ENCODE results near the gene HSPA8. TPM values are rescaled to one million over a fixed set of nuclear protein-coding genes. Genes with fewer than 3 reads are reported as not detected.

HSPA8 gene
- total RNA-seq, 1 experiment from 2014 or later, result 2,955 TPM

DNA sequence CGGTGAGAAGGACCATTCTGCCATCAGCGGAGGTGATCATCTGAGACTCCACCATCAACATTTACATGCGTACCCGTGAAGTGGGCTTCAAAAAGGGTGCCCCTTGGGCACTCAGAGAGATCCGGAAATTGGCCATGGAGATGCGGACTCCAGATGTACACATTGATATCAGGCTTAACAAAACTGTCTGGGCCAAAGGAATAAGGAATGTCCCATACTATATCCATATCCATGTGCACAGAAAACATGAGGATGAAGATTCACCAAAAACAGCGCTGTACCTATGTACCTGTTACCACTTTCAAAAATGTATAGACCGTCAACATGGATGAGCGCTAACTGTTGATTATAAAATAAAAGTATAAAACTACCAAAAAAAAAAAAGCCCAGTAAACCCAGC, 10.8 kb downstream of the HSPA8 start:
- DNase-seq (ENCODE audit: low read depth), result no peak

DNA sequence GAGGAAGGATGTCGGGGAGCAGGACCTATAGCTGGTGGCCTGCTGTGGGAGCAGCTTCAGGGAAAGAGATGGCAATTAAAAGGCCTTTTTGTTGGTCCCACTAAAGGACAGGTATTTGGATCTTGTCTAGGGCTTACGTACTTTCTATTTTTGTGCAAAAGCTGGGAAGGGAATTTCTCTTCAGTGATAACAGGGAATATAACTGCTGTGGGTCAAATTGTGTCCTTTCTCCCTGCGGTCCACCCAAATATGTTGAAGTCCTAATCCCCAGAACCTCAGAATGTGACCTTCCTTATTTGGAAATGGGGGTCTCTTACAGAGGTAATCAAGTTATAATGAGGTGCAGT, 14.0 kb downstream of the HSPA8 start:
- DNase-seq (ENCODE audit: low read depth), result no peak

DNA sequence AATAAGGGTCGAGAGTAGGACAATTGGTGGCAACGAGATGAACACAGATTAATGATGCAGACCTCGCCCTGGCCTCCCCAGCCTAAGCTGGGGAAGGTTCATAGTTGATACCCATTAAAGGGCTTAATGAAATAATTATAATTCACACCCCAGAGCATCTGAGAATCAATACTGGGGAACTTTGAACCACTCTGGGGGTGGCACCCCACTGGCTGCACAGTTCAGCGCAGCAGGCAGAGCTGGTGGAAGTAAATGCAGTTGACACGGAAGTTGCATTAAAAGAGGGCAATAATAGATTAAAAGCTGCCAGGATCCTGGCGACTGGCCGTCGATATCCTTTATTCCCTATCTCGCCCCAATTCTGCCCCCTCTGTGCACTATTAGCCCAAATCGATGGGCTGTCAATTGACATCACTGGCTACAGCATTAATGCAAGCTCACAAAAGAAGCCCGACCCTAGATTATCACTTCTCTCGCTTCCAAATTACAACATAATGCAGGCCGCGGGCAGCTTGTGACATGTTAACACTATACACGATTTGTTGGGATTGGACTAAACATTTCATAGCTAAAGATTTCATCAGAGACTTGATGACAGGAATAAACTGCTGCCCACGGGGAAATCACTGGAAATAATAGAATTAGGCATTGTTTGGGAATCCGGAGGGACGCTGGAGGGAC, 14.5 kb downstream of the HSPA8 start:
- no peak for DNase-seq (ENCODE audit: low read depth)

DNA sequence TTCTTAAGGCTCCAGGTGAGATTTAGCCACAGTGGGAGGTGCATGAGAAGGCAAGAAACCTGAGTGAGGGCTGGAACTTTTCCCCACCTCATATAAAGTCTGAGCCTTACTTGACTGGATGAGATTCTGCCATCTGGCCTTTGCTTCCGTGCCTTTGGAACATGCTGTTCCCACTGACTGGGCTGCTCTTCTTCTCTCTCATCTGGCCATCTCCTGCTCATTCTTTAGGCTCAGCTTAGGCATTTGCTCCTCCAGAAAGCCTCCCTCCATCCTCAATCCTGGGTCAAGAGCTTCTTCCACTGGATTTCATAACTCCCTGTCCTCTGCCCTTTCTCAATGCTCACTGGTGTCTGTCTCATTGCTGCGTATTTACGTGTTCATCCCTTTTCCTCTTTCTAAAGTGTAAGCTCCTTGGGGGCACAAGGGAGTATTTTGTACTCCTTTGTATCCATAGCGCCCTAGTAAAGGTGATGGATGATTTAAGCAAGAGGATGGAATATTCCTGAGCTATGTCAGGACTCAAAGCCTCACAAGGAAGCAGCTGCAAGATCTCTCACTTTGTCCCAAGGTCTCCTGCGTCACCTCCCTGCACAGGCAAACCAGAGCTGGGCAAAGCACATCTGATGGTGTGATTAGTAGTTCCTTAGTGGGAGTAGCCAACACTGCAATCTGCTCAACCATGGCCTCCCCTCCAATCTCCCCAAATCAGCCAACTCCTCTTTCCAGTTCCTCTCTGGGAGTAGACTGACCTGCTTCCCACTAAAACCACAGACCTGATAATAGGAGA, 15.3 kb downstream of the HSPA8 start:
- no peak for DNase-seq (ENCODE audit: low read depth)

DNA sequence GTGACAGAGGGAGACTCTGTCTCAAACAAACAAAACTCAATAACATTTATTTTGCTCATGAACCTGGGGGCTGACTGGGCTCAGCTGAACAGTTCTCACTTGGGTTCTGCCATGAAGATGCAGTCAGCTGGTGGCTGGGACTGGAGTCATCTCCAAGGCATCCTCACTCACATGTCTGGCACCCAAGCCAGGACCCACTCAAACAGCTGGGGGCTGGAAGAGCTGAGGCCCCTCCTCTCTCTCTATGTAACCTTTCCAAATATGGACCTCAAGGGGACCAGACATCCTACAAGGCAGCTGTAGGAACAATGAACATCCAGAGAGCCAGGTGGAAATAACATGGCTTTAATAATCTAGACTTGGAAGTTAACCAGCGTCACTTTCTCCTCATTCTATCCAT, 16.8 kb downstream of the HSPA8 start:
- no peak for DNase-seq (ENCODE audit: low read depth)

DNA sequence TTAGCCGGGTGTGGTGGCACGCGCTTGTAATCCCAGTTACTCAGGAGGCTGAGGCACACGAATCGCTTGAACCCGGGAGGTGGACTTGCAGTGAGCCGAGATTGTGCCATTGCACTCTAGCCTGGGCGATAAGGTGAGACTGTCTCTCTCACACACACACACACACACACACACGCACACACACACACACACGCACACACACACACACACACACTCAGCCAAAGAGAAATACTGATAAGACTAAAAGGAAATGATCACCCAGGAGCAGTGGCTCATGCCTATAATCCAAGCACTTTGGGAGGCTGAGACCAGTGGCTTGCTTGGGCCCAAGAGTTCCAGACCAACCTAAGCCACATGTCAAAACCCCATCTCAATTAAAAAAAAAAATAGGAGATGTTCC, 20.8 kb downstream of the HSPA8 start:
- no peak for DNase-seq (ENCODE audit: low read depth)

DNA sequence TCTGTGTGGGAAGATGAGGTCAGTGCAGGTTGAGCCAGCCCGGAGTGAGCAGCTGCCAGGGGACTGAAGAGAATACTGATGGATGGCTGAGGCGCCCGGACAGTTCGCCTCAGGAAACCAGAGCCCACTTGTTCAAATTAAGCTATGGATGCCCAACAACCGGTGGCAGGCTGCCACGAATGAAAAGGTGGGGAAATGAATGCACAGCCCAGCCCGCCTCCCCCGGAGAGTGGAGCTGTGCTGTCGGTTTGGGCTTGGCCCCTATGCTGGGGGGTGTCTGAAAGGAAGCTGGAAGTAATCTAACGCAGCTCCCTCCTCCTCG, 21.9 kb downstream of the HSPA8 start:
- no peak for DNase-seq (ENCODE audit: low read depth)

DNA sequence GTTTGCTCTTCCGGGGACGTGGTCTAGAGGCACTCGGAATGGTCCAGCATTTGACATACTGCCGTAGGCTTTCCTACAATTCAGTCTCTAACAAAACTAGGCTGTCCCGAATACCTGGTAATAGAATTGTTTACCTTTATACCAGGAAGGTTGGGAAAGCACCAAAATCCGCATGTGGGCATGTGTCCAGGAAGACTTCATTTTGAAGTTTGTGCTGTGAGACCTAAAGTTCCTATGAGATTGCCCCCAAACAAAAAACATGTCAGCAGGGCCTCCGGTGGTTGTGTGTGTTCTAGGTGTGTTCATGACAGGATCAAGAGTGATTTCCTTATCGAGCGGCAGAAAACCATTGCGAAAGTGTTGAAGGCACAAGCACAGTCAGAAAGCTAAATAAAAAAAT, 26.1 kb downstream of the HSPA8 start:
- no peak for DNase-seq (ENCODE audit: low read depth)

DNA sequence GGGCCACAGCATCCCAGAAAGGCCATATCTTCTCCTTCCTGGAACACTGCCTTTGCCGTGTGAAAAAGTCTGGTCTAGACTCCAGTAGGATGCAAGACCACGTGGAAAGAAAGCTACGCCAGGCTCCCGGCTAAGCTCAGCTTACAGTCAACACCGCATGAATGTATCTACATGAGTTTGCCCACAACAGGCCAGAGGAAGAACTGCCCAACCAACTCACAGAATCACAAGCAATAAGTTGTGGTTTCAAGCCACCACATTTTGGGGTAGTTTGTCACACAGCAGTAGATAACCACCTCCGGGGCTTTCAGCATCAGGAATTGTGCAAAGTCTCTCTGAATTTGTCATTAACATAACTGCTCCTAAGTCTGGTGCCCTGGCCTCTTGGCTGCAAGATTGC, 27.3 kb downstream of the HSPA8 start:
- no peak for DNase-seq (ENCODE audit: low read depth)

DNA sequence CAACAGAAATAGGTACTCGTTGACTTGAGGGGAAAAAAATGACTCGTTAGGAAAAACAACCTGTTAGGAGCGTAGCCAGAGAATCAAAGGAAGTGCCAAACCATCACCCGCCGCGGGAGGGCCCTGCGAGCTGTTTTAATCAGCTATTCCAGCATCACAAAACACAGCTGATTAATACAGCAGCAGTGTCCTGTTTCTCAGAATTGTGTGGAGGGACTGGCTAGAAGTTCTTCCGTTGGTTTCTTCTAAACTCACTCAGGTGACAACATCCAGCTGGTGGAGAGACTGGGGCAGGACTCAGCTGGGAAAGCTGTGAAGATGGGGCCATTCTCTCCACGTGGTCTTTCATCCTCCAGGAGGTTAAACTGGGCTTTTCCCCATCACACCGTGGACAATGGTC, 28.0 kb downstream of the HSPA8 start:
- DNase-seq (ENCODE audit: low read depth), result no peak

DNA sequence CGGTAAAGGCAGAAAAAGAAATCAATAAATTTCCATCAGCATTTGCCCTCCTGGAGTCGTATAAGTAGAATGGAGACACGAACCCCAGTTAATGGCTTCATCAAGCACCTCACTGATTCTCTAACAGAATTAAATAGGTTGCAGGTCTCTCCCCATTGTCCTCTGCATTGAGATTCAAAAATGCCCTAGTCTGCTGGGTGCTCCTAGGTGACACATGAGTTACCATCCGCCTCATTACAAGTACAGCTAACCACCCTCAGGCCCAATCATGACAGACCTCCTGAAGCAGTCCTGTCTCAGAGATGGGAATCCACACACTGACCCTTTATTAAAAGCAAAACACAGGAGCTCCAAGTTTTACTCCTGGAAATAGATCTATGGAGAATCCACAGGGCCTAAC, 31.4 kb downstream of the HSPA8 start:
- no peak for DNase-seq (ENCODE audit: low read depth)

DNA sequence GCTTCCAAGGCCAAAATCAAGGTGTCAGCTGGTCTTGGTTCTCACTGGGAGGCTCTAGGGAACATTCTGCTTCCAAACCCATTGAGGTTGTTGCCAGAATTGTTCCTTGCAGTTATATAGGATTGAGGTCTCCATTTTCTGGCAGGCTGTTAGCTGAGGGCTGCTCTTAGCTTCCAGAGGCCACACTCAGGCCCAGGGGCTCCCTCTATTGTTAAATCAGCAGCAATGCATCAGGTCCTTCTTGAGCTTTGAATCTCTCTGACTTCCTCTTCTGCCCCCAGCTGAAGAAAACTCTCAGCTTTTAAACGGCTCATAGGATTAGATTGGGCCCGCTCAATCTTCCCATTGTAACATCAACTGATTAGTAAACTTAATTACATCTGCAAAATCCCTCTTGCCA, 41.0 kb downstream of the HSPA8 start:
- DNase-seq (ENCODE audit: low read depth), result peak; percentile 45

DNA sequence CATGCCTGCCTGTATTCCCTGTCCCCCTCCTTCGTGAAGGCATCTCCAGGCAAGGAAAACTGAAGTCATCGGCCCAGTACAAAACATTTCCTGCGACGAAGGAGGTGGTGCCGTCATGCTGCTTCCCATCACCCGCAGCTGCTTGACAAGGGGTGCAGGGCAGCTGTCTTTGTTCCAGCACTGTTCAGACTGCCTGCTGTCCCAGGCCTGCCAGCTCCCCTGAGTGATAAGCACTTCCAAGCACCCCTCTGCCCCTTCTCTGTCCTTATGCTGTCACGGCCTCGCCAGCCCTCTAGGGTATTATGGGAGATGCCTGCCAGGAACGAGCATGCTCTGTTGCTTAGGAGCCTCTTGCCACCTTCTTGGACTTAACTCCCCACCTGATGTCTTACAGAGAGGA, 43.2 kb downstream of the HSPA8 start:
- no peak for DNase-seq (ENCODE audit: low read depth)

DNA sequence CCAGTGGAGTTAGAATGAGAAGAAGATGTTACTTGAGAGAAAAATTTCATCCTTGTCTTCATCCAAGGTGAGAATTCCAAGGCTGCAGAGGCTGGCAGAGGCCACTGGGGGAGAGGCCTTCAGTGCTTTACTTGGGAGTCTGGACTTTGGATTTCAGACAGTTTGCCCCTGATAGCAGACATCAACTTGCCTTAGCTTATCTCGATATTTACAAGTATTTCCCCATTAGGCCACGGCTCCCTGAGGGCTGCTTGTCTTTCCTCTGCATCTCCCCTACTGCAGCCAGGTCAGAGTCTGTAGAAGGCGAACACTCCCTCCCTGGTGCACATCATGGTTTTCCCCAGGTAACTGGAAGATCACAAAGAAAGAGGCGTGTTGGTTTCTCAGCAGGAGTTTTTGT, 50.4 kb downstream of the HSPA8 start:
- no peak for DNase-seq (ENCODE audit: low read depth)

Other genes starting within 250 kb of the HSPA8 start
- not detected in 2 replicates for gene CRTAM, start 223.6 kb downstream of the HSPA8 start, total RNA-seq (2014; rRNA removed)
- gene JHY, start 179.4 kb downstream of the HSPA8 start, total RNA-seq (2014; rRNA removed), result 0.38 and 0.52 TPM in 2 replicates
- not detected in 2 replicates for gene BSX, start 80.3 kb downstream of the HSPA8 start, total RNA-seq (2014; rRNA removed)
- 65.3 and 68.0 TPM in 2 replicates for gene CLMP, start 133.1 kb upstream of the HSPA8 start, total RNA-seq (2014; rRNA removed)

Measured in LHCN-M2 (cell line).